Neuronal stem cell (in vitro differentiated cells): Measurements from ENCODE around the gene ANO1.

ENCODE experiments used
- DNase-seq: peaks from one replicate; pipeline ENCODE4 v3.0.0-alpha.2; 2013; ENCODE audit warnings: low spot score
- H2AFZ ChIP-seq: one replicate; pipeline ENCODE4 v1.6.1; 2013; ENCODE audit warnings: mild to moderate bottlenecking, low read length, inconsistent platforms
- H2AK5ac ChIP-seq: 2 replicates; pipeline ENCODE4 v1.6.1; 2013; ENCODE audit warnings: low read depth, mild to moderate bottlenecking, inconsistent platforms, low read length, moderate library complexity, mixed read lengths
- H2BK120ac ChIP-seq: 2 replicates; pipeline ENCODE4 v1.6.1; 2013; ENCODE audit warnings: low read depth, mild to moderate bottlenecking, inconsistent platforms, low read length, moderate library complexity, mixed read lengths
- H2BK12ac ChIP-seq: one replicate; pipeline ENCODE4 v1.6.1; 2013; ENCODE audit warnings: low read length, inconsistent platforms
- H2BK15ac ChIP-seq: 2 replicates; pipeline ENCODE4 v1.6.1; 2013; ENCODE audit warnings: mild to moderate bottlenecking, low read length, inconsistent platforms, mixed read lengths
- H2BK5ac ChIP-seq: one replicate; pipeline ENCODE4 v1.6.1; 2013; ENCODE audit warnings: inconsistent platforms, mild to moderate bottlenecking, low read length, moderate library complexity
- H3K14ac ChIP-seq: one replicate; pipeline ENCODE4 v1.6.1; 2013; ENCODE audit warnings: low read length, inconsistent platforms
- H3K18ac ChIP-seq: 2 replicates; pipeline ENCODE4 v1.6.1; 2013; ENCODE audit warnings: low read length, inconsistent platforms
- H3K23ac ChIP-seq: 2 replicates; pipeline ENCODE4 v1.6.1; 2013; ENCODE audit warnings: low read depth, mild to moderate bottlenecking, mixed read lengths, low read length, inconsistent platforms; ENCODE audit not compliant: poor library complexity
- H3K27ac ChIP-seq: replicated peaks from 3 replicates; pipeline ENCODE4 v1.5.1; 2013; ENCODE audit warnings: low read length, inconsistent platforms
- H3K27me3 ChIP-seq, 3 experiments: 2 replicates each; pipeline ENCODE4 v1.6.1; 2013; ENCODE audit warnings: low read length in 3 of 3, mild to moderate bottlenecking in 2 of 3, inconsistent platforms in 1 of 3, low read depth in 1 of 3, mixed read lengths in 1 of 3, moderate library complexity in 1 of 3; ENCODE audit not compliant: control insufficient read depth in 3 of 3, insufficient read depth in 3 of 3
- H3K36me3 ChIP-seq, 2 donors: replicated peaks in 1 of 2; 2 replicates each; pipeline ENCODE4 v1.6.1; 2013; ENCODE audit warnings: low read length in 2 of 2; ENCODE audit not compliant: control insufficient read depth in 2 of 2, insufficient read depth in 2 of 2
- H3K4ac ChIP-seq: 2 replicates; pipeline ENCODE4 v1.6.1; 2013; ENCODE audit warnings: inconsistent platforms, mild to moderate bottlenecking, low read length, moderate library complexity
- H3K4me1 ChIP-seq, 2 donors: 1 replicate in 1 of 2; 2 replicates in 1 of 2; pipeline ENCODE4 v1.6.1; 2013; ENCODE audit warnings: low read length in 2 of 2, low read depth in 1 of 2; ENCODE audit not compliant: control insufficient read depth in 2 of 2, insufficient read depth in 1 of 2
- H3K4me2 ChIP-seq: one replicate; pipeline ENCODE4 v1.6.1; 2013; ENCODE audit warnings: mild to moderate bottlenecking, low read length, inconsistent platforms; ENCODE audit not compliant: insufficient read depth, poor library complexity, severe bottlenecking
- H3K4me3 ChIP-seq, 2 donors: 2 replicates each; pipeline ENCODE4 v1.5.1; 2013; ENCODE audit warnings: low read length in 2 of 2, mild to moderate bottlenecking in 2 of 2, inconsistent platforms in 1 of 2, moderate library complexity in 1 of 2
- H3K79me1 ChIP-seq: one replicate; pipeline ENCODE4 v1.6.1; 2013; ENCODE audit warnings: low read depth, mild to moderate bottlenecking, inconsistent platforms, low read length, moderate library complexity
- H3K9ac ChIP-seq: one replicate; pipeline ENCODE4 v1.6.1; 2013; ENCODE audit warnings: mild to moderate bottlenecking, low read depth, low read length, inconsistent platforms; ENCODE audit not compliant: poor library complexity
- H3K9me3 ChIP-seq, 2 donors: replicated peaks in 1 of 2; 2 replicates each; pipeline versions ENCODE3 to v1.6.1; 2013; ENCODE audit warnings: low read length in 2 of 2, mild to moderate bottlenecking in 2 of 2, inconsistent platforms in 1 of 2, low read depth in 1 of 2, mixed read lengths in 1 of 2, moderate library complexity in 1 of 2; ENCODE audit not compliant: control insufficient read depth in 2 of 2, insufficient read depth in 1 of 2
- H4K8ac ChIP-seq: one replicate; pipeline ENCODE4 v1.6.1; 2013; ENCODE audit warnings: low read depth, mild to moderate bottlenecking, inconsistent platforms, low read length, moderate library complexity
- H4K91ac ChIP-seq: one replicate; pipeline ENCODE4 v1.6.1; 2013; ENCODE audit warnings: low read length, low read depth, mild to moderate bottlenecking, inconsistent platforms; ENCODE audit not compliant: poor library complexity
- WGBS, 2 donors: extraction: QIAGEN DNeasy Blood & Tissue Kit; methylation state at CpG; one replicate each; pipeline ENCODE4 v1.1.7; 2013; ENCODE audit warnings: missing lambda C conversion rate in 2 of 2, mixed read lengths in 1 of 2; ENCODE audit not compliant: insufficient read length in 2 of 2, insufficient replicate concordance in 1 of 2; ENCODE audit errors: extremely low coverage in 2 of 2; 5-methylcytosine and 5-hydroxymethylcytosine counted together

ANO1 gene

DNA sequence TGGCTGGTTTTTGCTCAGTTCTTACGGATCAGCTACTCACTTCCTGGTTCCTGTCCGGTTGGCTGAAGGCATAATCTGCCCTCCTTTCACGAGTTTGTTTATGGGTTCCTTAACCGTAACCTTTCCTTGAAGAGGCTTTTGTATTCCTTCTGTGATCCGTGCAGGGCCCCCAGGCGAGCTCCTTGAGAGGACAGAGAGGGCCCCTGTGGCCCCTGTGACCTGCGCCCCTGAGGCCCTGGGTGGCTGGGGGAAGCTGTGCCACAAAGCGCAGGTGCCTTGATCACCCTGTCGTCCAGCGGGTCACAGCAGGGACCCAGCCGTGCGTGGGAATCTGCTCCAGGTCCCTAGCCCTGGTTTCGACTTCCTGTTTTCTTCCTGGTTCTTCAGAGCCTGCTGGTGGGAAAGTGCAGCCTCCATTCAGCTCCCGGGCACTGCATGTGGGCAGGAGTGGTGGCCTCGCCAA is 97.2 kb downstream of the ANO1 start:
- Histone ChIP-seq H2BK5ac (peak overlapping the region; percentile 55), H3K79me1 (no peaks in the 10 kb centered on the region), H2BK120ac (no peak overlapping the region), H3K14ac (no peak overlapping the region), H2BK15ac (peak overlapping the region; percentile 50), H3K4ac (peak overlapping the region; percentile 31), H3K4me1 (peaks cover 10 to 12% of the 10 kb centered on the region in 2 donors), H3K27ac (peak overlapping the region; percentile 60), H3K27me3 (peaks cover 0 to 4% (median 0%) of the 10 kb centered on the region in 3 experiments), H3K18ac (peak overlapping the region; percentile 85), H2AK5ac (no peak overlapping the region), H3K4me2 (no peak overlapping the region), H3K36me3 (no peaks in the 10 kb centered on the region), H2BK12ac (peak overlapping the region; percentile 30), H3K9ac (no peak overlapping the region), H4K91ac (no peak overlapping the region), H2AFZ (peak overlapping the region; percentile 89), H3K23ac (no peak overlapping the region), H3K4me3 (peak overlapping the region in 1 of 2 donors; percentile 16), H3K9me3 (no peaks in the 10 kb centered on the region), H4K8ac (no peak overlapping the region)
- DNase-seq = peak; percentile 24
- WGBS, 2 donors = no CpG with 5 or more reads among the region's 15 CpGs

DNA sequence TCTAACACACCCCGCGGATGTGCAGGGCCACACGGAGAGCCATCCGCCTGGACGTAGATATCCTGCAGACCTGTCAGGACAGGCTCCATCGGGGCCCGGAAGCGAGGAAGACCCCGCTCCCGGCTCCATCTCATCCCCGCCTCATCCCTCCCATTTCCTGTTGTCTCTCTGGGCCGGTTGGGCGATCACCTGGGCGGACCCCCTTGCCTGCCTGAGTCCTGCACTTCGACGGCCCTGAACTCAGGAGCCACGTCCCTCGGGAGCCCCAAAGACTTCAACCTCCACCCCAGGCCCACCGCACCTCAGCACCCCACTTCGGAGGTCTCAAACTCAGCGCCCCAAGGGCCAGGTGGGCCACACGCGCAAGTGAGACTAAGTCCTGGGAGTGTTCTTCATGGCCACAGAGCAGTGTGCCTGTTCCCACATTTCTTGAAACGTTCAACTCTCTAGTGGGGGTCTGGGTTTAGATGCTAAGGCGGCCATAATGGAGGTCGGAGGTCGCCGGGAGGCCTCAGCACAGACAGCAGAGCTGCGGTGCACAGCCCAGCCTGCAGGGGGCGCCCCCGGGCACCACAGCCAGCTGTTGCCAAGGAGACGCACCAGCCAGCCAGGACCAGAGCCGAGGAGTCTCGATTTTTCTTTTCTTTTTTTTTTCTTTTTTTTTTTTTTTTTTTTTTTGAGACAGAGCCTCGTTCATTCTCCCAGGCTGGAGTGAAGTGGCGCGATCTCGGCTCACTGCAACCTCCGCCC is 99.0 kb downstream of the ANO1 start:
- no peak for DNase-seq
- Histone ChIP-seq H4K8ac (no peak overlapping the region), H3K4me3 (no peak overlapping the region), H3K4me1 (peaks cover 10 to 15% of the 10 kb centered on the region in 2 donors), H3K36me3 (no peaks in the 10 kb centered on the region), H2BK120ac (peak overlapping the region; percentile 48), H3K18ac (peak overlapping the region; percentile 89), H3K14ac (no peak overlapping the region), H3K79me1 (no peaks in the 10 kb centered on the region), H3K23ac (peak overlapping the region; percentile 34), H3K4ac (no peak overlapping the region), H2AK5ac (peak overlapping the region; percentile 88), H2BK15ac (peak overlapping the region; percentile 50), H3K27me3 (peaks cover 0 to 11% (median 0%) of the 10 kb centered on the region in 3 experiments), H4K91ac (peak overlapping the region; percentile 54), H3K4me2 (no peak overlapping the region), H3K9ac (no peak overlapping the region), H2BK12ac (peak overlapping the region; percentile 35), H2AFZ (no peak overlapping the region), H3K27ac (no peak overlapping the region), H2BK5ac (no peak overlapping the region), H3K9me3 (no peaks in the 10 kb centered on the region)
- no CpG with 5 or more reads among the region's 39 CpGs for WGBS, 2 donors

GRCh38 chr11:70180906-70181305 is 102.8 kb downstream of the ANO1 start:
- Histone ChIP-seq H3K36me3 (no peaks in the 10 kb centered on the region), H3K9me3 (no peaks in the 10 kb centered on the region), H3K4me3 (no peak overlapping the region), H3K14ac (no peak overlapping the region), H2AFZ (no peak overlapping the region), H4K91ac (no peak overlapping the region), H3K4ac (peak overlapping the region; percentile 85), H3K23ac (peak overlapping the region; percentile 1), H3K79me1 (no peaks in the 10 kb centered on the region), H4K8ac (no peak overlapping the region), H3K27ac (no peak overlapping the region), H3K9ac (no peak overlapping the region), H2AK5ac (peak overlapping the region; percentile 41), H3K4me2 (no peak overlapping the region), H3K18ac (peak overlapping the region; percentile 86), H2BK15ac (no peak overlapping the region), H2BK120ac (no peak overlapping the region), H2BK5ac (no peak overlapping the region), H2BK12ac (peak overlapping the region; percentile 76), H3K27me3 (peaks cover 0 to 28% (median 0%) of the 10 kb centered on the region in 3 experiments), H3K4me1 (peaks cover 0 to 3% of the 10 kb centered on the region in 2 donors)
- DNase-seq = no peak
- WGBS, 2 donors = no CpG with 5 or more reads among the region's 11 CpGs

DNA sequence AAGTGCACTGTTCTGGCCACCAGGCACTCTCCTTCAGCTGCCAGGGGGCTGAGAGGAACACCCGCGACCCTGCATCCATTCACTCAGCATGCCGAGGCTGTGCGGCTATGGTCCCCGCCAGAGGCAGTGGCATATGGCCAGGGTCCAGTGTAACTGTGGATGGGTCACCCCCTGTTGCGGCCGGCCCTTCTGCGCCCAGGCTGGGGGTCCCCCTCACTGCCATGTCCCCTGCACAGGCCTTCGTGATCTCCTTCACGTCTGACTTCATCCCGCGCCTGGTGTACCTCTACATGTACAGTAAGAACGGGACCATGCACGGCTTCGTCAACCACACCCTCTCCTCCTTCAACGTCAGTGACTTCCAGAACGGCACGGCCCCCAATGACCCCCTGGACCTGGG is 104.1 kb downstream of the ANO1 start:
- H2BK120ac ChIP-seq = peak overlapping the region; percentile 57
- peak overlapping the region; percentile 53 for H3K23ac ChIP-seq
- peak overlapping the region; percentile 27 for H3K9ac ChIP-seq
- no peak for DNase-seq
- H2AK5ac ChIP-seq = peak overlapping the region; percentile 95
- peak overlapping the region; percentile 83 for H4K91ac ChIP-seq
- peaks cover 0 to 3% of the 10 kb centered on the region in 2 donors for H3K4me1 ChIP-seq
- no peak overlapping the region for H3K4me2 ChIP-seq
- H4K8ac ChIP-seq = no peak overlapping the region
- H3K9me3 ChIP-seq = no peaks in the 10 kb centered on the region
- H3K4ac ChIP-seq = no peak overlapping the region
- no peak overlapping the region for H2AFZ ChIP-seq
- H3K79me1 ChIP-seq = no peaks in the 10 kb centered on the region
- peak overlapping the region; percentile 94 for H3K18ac ChIP-seq
- no peaks in the 10 kb centered on the region for H3K36me3 ChIP-seq
- WGBS, 2 donors = no CpG with 5 or more reads among the region's 18 CpGs
- H3K27me3 ChIP-seq = peaks cover 0 to 39% (median 0%) of the 10 kb centered on the region in 3 experiments
- H2BK5ac ChIP-seq = peak overlapping the region; percentile 71
- peak overlapping the region; percentile 63 for H3K14ac ChIP-seq
- H2BK12ac ChIP-seq = peak overlapping the region; percentile 95
- peak overlapping the region; percentile 73 for H2BK15ac ChIP-seq
- H3K4me3 ChIP-seq = no peak overlapping the region
- H3K27ac ChIP-seq = no peak overlapping the region
